Memory B cell (primary cell): ENCODE measurements around the gene RPL28.

Source experiments
- ATAC-seq: fragments of 150-1000 bp; cut with Tn5 transposase; 2 replicates; pipeline ENCODE4 v1.10.0; 2021; ENCODE audit warnings: low read depth, mild to moderate bottlenecking, moderate library complexity
- DNase-seq, 2 donors: peaks; one replicate each; pipeline ENCODE4 v3.0.0; 2022; ENCODE audit warnings: low spot score in 2 of 2
- H3K27ac Mint-ChIP-seq: one replicate; pipeline ENCODE4 v1.8.0; 2022; ENCODE audit warnings: mild to moderate bottlenecking, moderate library complexity, mixed read lengths
- H3K27me3 Mint-ChIP-seq: one replicate; pipeline ENCODE4 v1.8.0; 2022; ENCODE audit warnings: mixed read lengths
- H3K36me3 Mint-ChIP-seq: one replicate; pipeline ENCODE4 v1.8.0; 2022; ENCODE audit warnings: mild to moderate bottlenecking, mixed read lengths
- H3K4me1 Mint-ChIP-seq: one replicate; pipeline ENCODE4 v1.8.0; 2022; ENCODE audit warnings: mixed read lengths
- H3K4me3 Mint-ChIP-seq: one replicate; pipeline ENCODE4 v1.8.0; 2022; ENCODE audit warnings: mild to moderate bottlenecking, moderate library complexity, mixed read lengths
- H3K9me3 Mint-ChIP-seq: one replicate; pipeline ENCODE4 v1.8.0; 2022; ENCODE audit warnings: mixed read lengths

The RPL28 gene

GRCh38 chr19:55432241-55432959 lies 46.7 kb downstream of the RPL28 start:
- H3K4me3 Mint-ChIP-seq, result no peak overlapping the region
- H3K9me3 Mint-ChIP-seq, result no peaks in the 10 kb centered on the region
- H3K4me1 Mint-ChIP-seq, result peaks cover under 1% of the 10 kb centered on the region
- DNase-seq (no peak), ATAC-seq (no peak)
- peaks cover 2% of the 10 kb centered on the region for H3K36me3 Mint-ChIP-seq
- H3K27ac Mint-ChIP-seq, result no peak overlapping the region
- peaks cover 32% of the 10 kb centered on the region for H3K27me3 Mint-ChIP-seq

- DNase-seq, result no peak
- H3K4me1 Mint-ChIP-seq, result peaks cover 2% of the 10 kb centered on the region
- H3K9me3 Mint-ChIP-seq, result no peaks in the 10 kb centered on the region
- H3K36me3 Mint-ChIP-seq, result peaks cover 2% of the 10 kb centered on the region
- peaks cover 34% of the 10 kb centered on the region for H3K27me3 Mint-ChIP-seq
- H3K4me3 Mint-ChIP-seq, result no peak overlapping the region
- ATAC-seq, result no peak
- H3K27ac Mint-ChIP-seq, result no peak overlapping the region
These were observed 47.6 kb downstream of the RPL28 start for GRCh38 chr19:55433292-55433691.

GRCh38 chr19:55434356-55434919 lies 48.7 kb downstream of the RPL28 start:
- H3K36me3 Mint-ChIP-seq, result peaks cover 3% of the 10 kb centered on the region
- H3K9me3 Mint-ChIP-seq, result peaks cover 3% of the 10 kb centered on the region
- ATAC-seq (no peak), DNase-seq (no peak)
- H3K27ac Mint-ChIP-seq, result no peak overlapping the region
- peaks cover 36% of the 10 kb centered on the region for H3K27me3 Mint-ChIP-seq
- H3K4me1 Mint-ChIP-seq, result peaks cover 2% of the 10 kb centered on the region
- H3K4me3 Mint-ChIP-seq, result no peak overlapping the region

GRCh38 chr19:55435020-55435419 lies 49.3 kb downstream of the RPL28 start:
- no peak for ATAC-seq
- H3K36me3 Mint-ChIP-seq, result peaks cover 3% of the 10 kb centered on the region
- no peak overlapping the region for H3K4me3 Mint-ChIP-seq
- peaks cover 3% of the 10 kb centered on the region for H3K9me3 Mint-ChIP-seq
- peaks cover 39% of the 10 kb centered on the region for H3K27me3 Mint-ChIP-seq
- peaks cover 7% of the 10 kb centered on the region for H3K4me1 Mint-ChIP-seq
- DNase-seq, result no peak
- no peak overlapping the region for H3K27ac Mint-ChIP-seq

GRCh38 chr19:55436847-55437246 lies 51.1 kb downstream of the RPL28 start:
- no peak for ATAC-seq
- Mint-ChIP-seq H3K27ac (no peak overlapping the region), H3K36me3 (peaks cover 6% of the 10 kb centered on the region), H3K4me1 (peaks cover 16% of the 10 kb centered on the region), H3K9me3 (peaks cover 3% of the 10 kb centered on the region), H3K4me3 (no peak overlapping the region), H3K27me3 (peaks cover 34% of the 10 kb centered on the region)
- no peak for DNase-seq

GRCh38 chr19:55437410-55437809 lies 51.7 kb downstream of the RPL28 start:
- Mint-ChIP-seq H3K9me3 (peaks cover 3% of the 10 kb centered on the region), H3K4me1 (peaks cover 16% of the 10 kb centered on the region), H3K36me3 (peaks cover 6% of the 10 kb centered on the region), H3K27ac (no peak overlapping the region), H3K4me3 (no peak overlapping the region), H3K27me3 (peaks cover 30% of the 10 kb centered on the region)
- ATAC-seq (no peak), DNase-seq (no peak)

- DNase-seq (no peak), ATAC-seq (no peak)
- Mint-ChIP-seq H3K27ac (no peak overlapping the region), H3K4me3 (no peak overlapping the region), H3K36me3 (peaks cover 6% of the 10 kb centered on the region), H3K9me3 (peaks cover 3% of the 10 kb centered on the region), H3K27me3 (peaks cover 38% of the 10 kb centered on the region), H3K4me1 (peaks cover 22% of the 10 kb centered on the region)
These were observed 53.3 kb downstream of the RPL28 start for GRCh38 chr19:55439052-55439451.

GRCh38 chr19:55440411-55441105 lies 54.8 kb downstream of the RPL28 start:
- Mint-ChIP-seq H3K9me3 (peaks cover 3% of the 10 kb centered on the region), H3K36me3 (peaks cover 6% of the 10 kb centered on the region), H3K4me3 (no peak overlapping the region), H3K27ac (no peak overlapping the region), H3K27me3 (peaks cover 44% of the 10 kb centered on the region), H3K4me1 (peaks cover 22% of the 10 kb centered on the region)
- DNase-seq (peak in 1 of 2 donors; percentile 16), ATAC-seq (no peak)

- Mint-ChIP-seq H3K27me3 (peaks cover 46% of the 10 kb centered on the region), H3K9me3 (peaks cover 3% of the 10 kb centered on the region), H3K27ac (peak overlapping the region; percentile 19), H3K36me3 (peaks cover 6% of the 10 kb centered on the region), H3K4me3 (peak overlapping the region; percentile 21), H3K4me1 (peaks cover 22% of the 10 kb centered on the region)
- peak; percentile 32 to 39 for DNase-seq
- peak; percentile 61 for ATAC-seq
These were observed 55.6 kb downstream of the RPL28 start for GRCh38 chr19:55441319-55441691.

- DNase-seq (peak in 1 of 2 donors; percentile 22), ATAC-seq (peak; percentile 35)
- Mint-ChIP-seq H3K27me3 (peaks cover 42% of the 10 kb centered on the region), H3K4me3 (peak overlapping the region; percentile 21), H3K36me3 (peaks cover 6% of the 10 kb centered on the region), H3K4me1 (peaks cover 22% of the 10 kb centered on the region), H3K27ac (peak overlapping the region; percentile 19), H3K9me3 (peaks cover 3% of the 10 kb centered on the region)
These were observed 56.1 kb downstream of the RPL28 start for GRCh38 chr19:55441692-55442321.

GRCh38 chr19:55442372-55442961 lies 56.7 kb downstream of the RPL28 start:
- Mint-ChIP-seq H3K27me3 (peaks cover 40% of the 10 kb centered on the region), H3K36me3 (peaks cover 6% of the 10 kb centered on the region), H3K4me3 (no peak overlapping the region), H3K9me3 (peaks cover 3% of the 10 kb centered on the region), H3K27ac (no peak overlapping the region), H3K4me1 (peaks cover 20% of the 10 kb centered on the region)
- peak in 1 of 2 donors; percentile 33 for DNase-seq
- peak; percentile 58 for ATAC-seq

- no peak for ATAC-seq
- Mint-ChIP-seq H3K4me3 (no peak within 1 kb of the TSS), H3K9me3 (peaks cover 3% of the 10 kb centered on the region), H3K36me3 (peaks cover 6% of the 10 kb centered on the region), H3K27ac (no peak within 1 kb of the TSS), H3K27me3 (peaks cover 40% of the 10 kb centered on the region), H3K4me1 (peaks cover 20% of the 10 kb centered on the region)
- DNase-seq, result no peak
These were observed 57.5 kb downstream of the RPL28 start, which contains the start of gene SHISA7 for GRCh38 chr19:55443045-55443823. Gene SHISA7, minus strand, starts transcription at chr19:55443300. Its CDS starts 437 bp downstream, at chr19:55442863.

GRCh38 chr19:55443824-55444480 lies 58.2 kb downstream of the RPL28 start:
- Mint-ChIP-seq H3K36me3 (peaks cover 6% of the 10 kb centered on the region), H3K4me1 (peaks cover 20% of the 10 kb centered on the region), H3K9me3 (peaks cover 3% of the 10 kb centered on the region), H3K27me3 (peaks cover 37% of the 10 kb centered on the region), H3K27ac (no peak overlapping the region), H3K4me3 (no peak overlapping the region)
- no peak for ATAC-seq
- no peak for DNase-seq
